Measurements from ENCODE around the gene CRAMP1.

CRAMP1 gene

GRCh38 chr16:1597154-1597553 lies 15.0 kb upstream of the CRAMP1 start:
- DNase-seq, result no peak

DNA sequence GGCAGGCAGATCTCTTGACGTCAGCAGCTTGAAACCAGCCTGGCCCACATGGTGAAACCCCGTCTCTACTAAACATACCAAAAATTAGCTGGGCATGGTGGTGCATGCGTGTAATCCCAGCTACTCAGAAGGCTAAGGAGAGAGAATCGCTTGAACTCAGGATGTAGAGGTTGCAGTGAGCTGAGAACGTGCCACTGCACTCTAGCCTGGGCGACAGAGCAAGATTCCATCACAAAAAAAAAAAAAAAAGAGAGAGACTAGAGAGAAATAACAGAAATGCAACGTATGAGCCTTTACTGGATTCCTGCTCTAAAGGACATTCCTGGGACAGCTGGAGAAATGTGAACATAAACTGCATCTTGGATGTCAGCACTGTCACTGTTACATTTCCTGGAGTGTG lies 11.1 kb upstream of the CRAMP1 start:
- DNase-seq, result no peak

DNA sequence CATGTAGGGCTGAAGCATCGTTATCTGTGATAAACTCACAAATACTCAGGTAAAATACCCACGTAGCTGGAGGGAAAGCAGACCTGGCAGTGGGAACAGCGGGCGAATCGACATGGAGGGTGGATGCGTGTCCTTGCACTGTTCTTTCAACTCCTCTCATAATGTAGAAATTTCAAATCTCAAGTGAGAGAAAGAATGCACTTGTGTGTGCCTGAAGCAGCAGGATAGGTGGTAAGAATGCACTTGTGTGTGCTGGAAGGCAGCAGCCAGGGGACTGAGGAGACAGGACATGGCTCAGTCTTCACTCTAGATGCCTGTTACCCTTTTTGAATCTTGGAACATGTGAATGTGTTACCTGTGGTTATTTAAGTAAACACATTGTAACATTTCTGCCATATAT lies 10.7 kb upstream of the CRAMP1 start:
- no peak for DNase-seq

- no peak for DNase-seq
Measured at GRCh38 chr16:1602285-1602684, 9.9 kb upstream of the CRAMP1 start.

DNA sequence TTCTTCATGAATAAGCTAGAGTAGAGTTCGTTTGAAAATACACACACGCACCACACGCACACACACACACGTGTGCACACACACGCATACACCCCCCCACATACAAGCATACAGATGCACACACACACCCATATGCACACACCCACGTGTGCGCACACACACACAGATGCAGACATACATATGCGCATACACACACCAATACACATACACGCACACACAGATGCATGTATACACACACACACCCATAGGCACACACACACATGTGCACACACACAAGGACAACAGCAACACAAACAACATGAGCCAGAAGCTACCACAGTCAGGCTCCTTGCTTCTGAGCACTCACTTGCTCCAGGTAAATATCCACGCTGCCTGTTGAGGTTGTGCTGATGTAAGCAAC lies 5.4 kb upstream of the CRAMP1 start:
- no peak for DNase-seq

GRCh38 chr16:1607971-1608370 lies 4.2 kb upstream of the CRAMP1 start:
- no peak for DNase-seq

DNA sequence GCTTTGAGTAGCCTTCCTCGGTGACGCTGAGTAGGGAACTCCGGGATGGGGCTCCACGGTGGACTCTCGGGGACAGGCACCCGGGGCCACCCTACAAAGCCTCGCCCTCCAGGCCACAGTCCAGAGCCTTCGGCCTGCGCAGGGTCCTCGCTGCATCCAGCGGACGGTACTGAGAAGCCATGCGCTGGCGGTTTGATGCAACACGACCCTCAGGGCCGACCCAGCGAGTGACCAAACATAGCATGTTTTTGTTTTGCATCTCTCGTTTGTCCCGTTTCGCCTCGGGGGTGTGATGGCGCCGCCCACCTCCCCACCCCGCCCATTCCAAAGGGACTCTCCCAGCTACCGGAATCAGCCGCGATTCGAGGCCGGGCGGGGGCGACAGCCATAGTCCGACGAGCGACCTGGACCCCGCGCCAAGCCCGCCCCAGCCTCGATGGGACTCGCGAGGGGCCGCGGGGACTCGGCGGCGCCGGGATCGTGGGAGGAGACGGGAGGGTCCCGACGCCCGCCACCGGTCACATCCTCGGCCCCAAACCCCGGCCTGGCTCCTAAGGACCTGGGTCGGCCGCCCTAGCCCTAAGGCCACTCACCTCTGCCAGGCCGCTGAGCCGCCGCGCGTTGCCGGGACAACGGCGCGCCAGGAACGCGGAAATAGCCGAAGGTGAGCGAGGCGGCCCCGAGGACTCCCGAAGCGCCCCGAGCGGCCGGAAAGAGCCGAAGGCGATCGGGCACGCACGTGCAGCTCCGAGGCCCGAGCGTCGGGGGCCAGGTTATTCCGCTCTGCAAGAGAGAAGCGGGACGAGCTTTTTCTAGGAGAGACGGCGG lies 1.9 kb upstream of the CRAMP1 start:
- peak; percentile 84 for DNase-seq

GRCh38 chr16:1610899-1611632 lies 1.1 kb upstream of the CRAMP1 start:
- DNase-seq, result no peak

GRCh38 chr16:1613211-1613622 lies 1.1 kb downstream of the CRAMP1 start:
- DNase-seq, result no peak

DNA sequence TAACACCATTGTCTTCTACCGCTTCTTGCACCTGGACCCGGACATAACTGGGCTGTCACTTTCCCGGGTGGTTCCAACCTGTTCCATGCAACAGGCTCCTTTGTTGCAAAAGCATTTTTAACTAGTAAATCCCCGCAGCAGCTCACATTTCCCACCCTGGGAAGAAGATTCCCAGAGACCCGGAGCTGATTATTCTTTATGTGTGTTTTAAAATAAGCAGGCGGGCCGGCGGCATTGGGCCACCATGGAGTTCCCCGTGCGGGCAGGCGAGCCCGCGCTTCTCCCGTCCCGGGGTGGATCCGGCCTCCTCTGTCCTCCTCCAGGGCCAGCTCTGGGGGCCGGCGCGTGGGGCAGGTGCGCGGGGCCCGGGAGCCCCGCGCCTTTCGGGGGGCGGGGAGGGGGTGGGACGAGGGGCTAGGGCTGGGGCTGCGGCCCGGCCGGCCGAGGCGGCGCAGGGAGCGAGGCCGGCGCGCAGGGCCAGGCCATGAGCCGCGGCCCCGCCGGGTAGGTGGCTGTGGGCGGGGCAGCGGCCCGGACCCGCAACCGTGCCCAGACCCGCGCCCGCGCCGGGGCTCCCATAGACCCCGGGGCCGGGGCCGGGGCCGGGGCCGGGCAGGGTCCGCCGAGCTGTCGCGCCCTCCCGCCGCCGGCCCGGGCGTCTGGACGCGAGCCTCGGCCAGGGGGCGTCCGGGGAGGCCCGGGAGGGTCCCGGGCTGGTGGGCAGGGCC lies 1.7 kb downstream of the CRAMP1 start:
- no peak for DNase-seq

GRCh38 chr16:1614456-1615102 lies 2.4 kb downstream of the CRAMP1 start:
- peak; percentile 41 for DNase-seq

DNA sequence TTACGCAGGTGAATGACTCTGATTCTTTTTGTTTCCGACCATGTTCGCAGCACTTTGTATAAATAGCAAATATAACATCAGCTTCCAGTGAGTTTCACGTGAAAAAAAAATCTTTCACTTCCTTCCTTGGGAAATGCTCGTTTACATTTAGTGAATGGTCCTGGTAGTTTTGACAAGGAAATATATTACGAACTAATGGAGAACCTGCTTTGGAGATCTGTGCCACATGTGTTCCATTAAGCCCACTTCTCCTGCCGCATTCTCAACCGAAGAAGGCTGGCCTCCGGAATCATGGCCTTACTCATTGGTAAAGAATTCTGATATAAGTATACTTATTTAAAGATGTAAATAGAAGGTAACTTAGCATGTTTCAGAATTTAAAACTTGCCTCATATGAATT lies 3.6 kb downstream of the CRAMP1 start:
- DNase-seq, result peak; percentile 56

- DNase-seq, result no peak
Measured at GRCh38 chr16:1619976-1620375, 7.8 kb downstream of the CRAMP1 start.

GRCh38 chr16:1620391-1620790 lies 8.2 kb downstream of the CRAMP1 start:
- DNase-seq, result no peak

DNA sequence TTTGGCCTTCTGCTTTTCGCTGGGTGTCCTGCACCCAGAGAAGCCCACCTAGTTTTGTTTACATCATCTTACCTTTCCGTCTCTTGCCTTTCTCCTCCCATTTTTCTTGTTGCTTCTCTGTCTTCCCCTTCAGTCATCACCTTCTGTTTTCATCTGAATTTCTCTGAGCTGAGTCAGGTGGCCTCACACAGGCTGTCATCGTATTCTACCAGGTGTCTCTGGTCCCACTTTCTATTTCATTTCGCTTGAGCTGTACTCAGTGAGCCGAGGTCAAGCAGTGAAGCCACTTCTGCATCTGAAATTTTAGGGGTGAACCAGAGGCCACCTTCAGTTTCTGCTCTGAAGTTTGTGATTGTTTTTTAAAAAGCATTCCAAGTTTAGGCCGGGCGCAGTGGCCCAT lies 9.7 kb downstream of the CRAMP1 start:
- no peak for DNase-seq

- no peak for DNase-seq
Measured at GRCh38 chr16:1626327-1626726, 14.2 kb downstream of the CRAMP1 start.

- DNase-seq, result no peak
Measured at GRCh38 chr16:1626776-1627175, 14.6 kb downstream of the CRAMP1 start.

DNA sequence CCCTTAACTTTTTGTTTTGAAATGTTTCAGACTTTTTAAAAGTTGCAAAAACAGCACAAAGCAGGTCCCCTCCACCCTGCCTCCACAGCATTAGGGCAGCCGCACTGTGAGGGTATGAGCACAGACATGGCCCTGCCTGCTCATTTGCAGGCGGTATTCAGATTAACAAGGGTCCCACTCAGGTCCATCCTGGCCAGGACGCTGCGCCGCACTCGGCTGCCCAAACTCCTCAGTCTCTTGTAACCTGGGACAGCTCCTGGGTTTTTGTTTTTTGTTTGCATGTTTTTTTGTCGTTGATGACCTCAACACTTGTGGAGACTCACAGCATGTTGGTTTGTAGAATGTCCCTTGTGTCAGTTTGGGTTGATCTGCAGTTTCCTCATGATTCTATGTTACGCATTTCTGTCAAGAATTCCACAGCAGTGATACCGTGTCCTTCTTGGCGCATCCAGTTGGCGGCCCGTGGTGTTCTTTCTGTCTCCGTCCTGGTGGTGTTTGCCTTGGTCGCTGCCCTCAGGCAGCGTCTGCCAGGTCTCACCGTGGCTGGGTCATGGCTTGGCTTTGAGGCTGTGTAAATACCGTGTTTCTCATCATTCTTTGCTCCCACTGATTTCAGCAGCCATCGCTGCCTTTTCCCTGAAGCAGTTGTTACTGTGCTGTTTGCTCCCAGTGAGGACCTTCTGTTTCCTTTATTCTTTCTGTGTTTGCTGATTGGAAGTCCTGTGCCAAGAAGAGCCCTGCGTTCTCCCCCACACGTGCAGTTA lies 18.5 kb downstream of the CRAMP1 start:
- DNase-seq, result no peak

DNA sequence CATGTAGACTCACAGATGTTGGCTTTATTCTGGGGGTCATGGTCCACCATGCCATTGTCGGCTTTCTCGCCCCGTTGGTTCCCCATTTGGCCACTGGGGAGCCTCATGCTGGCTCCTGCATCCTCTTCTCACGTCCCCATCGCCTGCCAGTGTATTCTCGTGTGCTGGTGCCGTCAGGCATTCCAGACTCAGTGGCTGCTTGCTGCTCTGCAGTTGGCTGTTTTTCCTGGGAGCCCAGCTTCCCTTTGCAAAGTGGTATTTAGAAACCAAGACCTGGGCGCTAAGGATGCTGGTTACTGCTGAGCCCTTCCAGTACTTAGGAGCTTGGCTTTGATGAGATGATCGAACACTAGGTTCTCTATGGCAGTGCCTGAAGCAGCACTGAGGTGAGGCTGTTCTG lies 19.1 kb downstream of the CRAMP1 start:
- no peak for DNase-seq

DNA sequence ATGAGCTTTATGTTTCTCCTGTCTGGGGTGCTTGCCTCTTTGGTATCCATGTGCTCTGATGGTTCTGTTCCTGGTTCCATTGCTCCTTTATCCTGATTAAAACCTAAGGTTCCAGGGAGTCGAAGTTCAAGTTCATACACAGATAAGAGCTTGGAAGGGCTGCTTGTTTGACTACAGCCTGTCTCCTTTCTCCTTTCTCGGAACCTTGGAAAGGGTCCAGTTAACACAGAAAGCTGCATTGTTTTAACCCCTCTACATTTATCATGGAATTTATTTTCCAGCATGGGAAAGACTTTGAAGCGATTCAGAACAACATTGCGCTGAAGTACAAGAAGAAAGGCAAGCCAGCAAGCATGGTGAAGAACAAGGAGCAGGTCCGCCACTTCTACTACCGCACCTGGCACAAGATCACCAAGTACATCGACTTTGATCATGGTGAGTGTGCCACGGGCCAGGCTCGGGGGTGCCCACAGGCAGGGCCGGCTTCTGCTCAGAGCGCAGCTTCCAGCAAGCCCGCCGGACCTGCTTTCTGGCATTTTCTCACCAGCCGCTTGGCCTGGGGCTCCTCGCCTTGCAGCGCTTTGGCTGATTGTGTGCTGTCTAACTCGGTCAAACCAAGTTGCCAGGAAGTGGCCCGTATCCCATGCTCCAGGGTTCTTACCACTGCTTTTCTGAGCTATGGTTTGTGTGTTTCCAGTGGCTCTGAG lies 19.9 kb downstream of the CRAMP1 start:
- DNase-seq, result no peak

DNA sequence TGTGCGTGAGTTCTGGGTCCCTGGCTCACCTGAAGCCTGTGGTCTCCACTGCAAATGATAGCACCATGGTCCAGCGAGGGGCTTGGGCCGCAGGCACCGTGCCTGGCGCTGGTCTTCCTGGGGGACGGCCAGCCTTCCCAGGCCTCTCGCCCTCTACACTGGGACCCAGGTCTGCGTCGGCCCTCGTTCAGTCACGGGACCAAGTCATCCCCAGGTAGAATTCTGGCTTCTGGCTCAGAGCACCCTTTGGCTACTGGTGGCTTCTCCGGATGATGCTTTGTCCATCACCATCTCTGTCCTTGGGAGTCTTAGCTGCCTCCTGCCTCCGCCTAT lies 20.4 kb downstream of the CRAMP1 start:
- DNase-seq, result no peak

GRCh38 chr16:1633310-1633709 lies 21.1 kb downstream of the CRAMP1 start:
- no peak for DNase-seq
